A549 (cell line): Measurements from ENCODE around the gene GPRASP3.

ENCODE experiments used
- MAFK ChIP-seq: fragments of 450-650 bp; IDR thresholded peaks from 2 replicates; pipeline ENCODE4 v1.6.1; 2014; ENCODE audit not compliant: partially characterized antibody
- MAZ ChIP-seq: fragments of 150-350 bp; IDR thresholded peaks from 2 replicates; pipeline ENCODE4 v1.6.1; 2014; ENCODE audit warnings: antibody characterized with exemption, low read depth, low read length, borderline replicate concordance
- POLR2A ChIP-seq: IDR thresholded peaks from 2 replicates; pipeline ENCODE4 v1.6.1; 2012; ENCODE audit warnings: mild to moderate bottlenecking, low read length
- RARB ChIP-seq: fragments of 250-450 bp; sonication (Bioruptor Pico); IDR thresholded peaks from 2 replicates; pipeline ENCODE4 v1.8.0; 2021; ENCODE audit warnings: mild to moderate bottlenecking, moderate library complexity
- TF ChIP-seq, protein P1 (sequence below): fragments of >200 bp; sonication (Bioruptor Twin); formaldehyde crosslinking; IDR thresholded peaks from 3 replicates; pipeline ENCODE4 v1.5.1; 2016

DNA sequence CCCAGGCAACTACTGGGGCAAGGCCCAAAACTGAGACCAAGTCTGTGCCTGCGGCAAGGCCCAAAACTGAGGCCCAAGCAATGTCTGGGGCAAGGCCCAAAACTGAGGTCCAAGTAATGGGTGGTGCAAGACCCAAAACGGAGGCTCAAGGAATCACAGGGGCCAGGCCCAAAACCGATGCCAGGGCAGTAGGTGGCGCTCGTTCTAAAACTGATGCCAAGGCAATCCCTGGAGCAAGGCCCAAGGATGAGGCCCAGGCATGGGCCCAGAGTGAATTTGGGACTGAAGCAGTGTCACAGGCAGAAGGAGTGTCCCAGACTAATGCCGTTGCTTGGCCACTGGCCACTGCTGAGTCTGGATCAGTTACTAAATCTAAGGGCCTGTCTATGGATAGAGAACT, 5.5 kb upstream of the GPRASP3 start:
- no peak for TF ChIP-seq POLR2A
- TF ChIP-seq MAZ: no peak
- TF ChIP-seq RARB: no peak
- TF ChIP-seq, protein P1, sequence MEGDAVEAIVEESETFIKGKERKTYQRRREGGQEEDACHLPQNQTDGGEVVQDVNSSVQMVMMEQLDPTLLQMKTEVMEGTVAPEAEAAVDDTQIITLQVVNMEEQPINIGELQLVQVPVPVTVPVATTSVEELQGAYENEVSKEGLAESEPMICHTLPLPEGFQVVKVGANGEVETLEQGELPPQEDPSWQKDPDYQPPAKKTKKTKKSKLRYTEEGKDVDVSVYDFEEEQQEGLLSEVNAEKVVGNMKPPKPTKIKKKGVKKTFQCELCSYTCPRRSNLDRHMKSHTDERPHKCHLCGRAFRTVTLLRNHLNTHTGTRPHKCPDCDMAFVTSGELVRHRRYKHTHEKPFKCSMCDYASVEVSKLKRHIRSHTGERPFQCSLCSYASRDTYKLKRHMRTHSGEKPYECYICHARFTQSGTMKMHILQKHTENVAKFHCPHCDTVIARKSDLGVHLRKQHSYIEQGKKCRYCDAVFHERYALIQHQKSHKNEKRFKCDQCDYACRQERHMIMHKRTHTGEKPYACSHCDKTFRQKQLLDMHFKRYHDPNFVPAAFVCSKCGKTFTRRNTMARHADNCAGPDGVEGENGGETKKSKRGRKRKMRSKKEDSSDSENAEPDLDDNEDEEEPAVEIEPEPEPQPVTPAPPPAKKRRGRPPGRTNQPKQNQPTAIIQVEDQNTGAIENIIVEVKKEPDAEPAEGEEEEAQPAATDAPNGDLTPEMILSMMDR: no peak
- no peak for TF ChIP-seq MAFK
